ENCODE measurements around the gene LSR.

GRCh38 chr19:35293363-35293739 is 44.5 kb downstream of the LSR start:
- TF ChIP-seq, protein P1, sequence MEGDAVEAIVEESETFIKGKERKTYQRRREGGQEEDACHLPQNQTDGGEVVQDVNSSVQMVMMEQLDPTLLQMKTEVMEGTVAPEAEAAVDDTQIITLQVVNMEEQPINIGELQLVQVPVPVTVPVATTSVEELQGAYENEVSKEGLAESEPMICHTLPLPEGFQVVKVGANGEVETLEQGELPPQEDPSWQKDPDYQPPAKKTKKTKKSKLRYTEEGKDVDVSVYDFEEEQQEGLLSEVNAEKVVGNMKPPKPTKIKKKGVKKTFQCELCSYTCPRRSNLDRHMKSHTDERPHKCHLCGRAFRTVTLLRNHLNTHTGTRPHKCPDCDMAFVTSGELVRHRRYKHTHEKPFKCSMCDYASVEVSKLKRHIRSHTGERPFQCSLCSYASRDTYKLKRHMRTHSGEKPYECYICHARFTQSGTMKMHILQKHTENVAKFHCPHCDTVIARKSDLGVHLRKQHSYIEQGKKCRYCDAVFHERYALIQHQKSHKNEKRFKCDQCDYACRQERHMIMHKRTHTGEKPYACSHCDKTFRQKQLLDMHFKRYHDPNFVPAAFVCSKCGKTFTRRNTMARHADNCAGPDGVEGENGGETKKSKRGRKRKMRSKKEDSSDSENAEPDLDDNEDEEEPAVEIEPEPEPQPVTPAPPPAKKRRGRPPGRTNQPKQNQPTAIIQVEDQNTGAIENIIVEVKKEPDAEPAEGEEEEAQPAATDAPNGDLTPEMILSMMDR (IDR thresholded peaks at IDR 0.05; ENCODE audit: poor library complexity, severe bottlenecking), result no peak
- TF ChIP-seq RAD21 (conservative IDR thresholded peaks at IDR 0.05), result no peak
- no peak for TF ChIP-seq SMC3 (conservative IDR thresholded peaks at IDR 0.05; ENCODE audit: poor library complexity)
- TF ChIP-seq MXI1 (conservative IDR thresholded peaks at IDR 0.05; ENCODE audit: poor library complexity, severe bottlenecking), result no peak
- no peak for TF ChIP-seq POLR2AphosphoS5 (IDR thresholded peaks at IDR 0.05)
- no peak for TF ChIP-seq EZH2 (IDR thresholded peaks at IDR 0.05; ENCODE audit: borderline replicate concordance, insufficient read depth, low read length, poor library complexity, severe bottlenecking)
